NCI-H1092 treated with DMSO at 0.1 percent for 48 hours (cell line): ENCODE data around the gene STON1.
"Not testable (repeated sequence)": the region's sequence is repeated elsewhere in the genome, so short reads cannot be mapped to it uniquely, and the experiment has no call there.

Experiments used
- DNase-seq: peaks from one replicate; lab custom pipeline; 2025; lab: John Stamatoyannopoulos, UW

The STON1 gene

GRCh38 chr2:48527226-48527885 is 2.6 kb upstream of the STON1 start:
- DNase-seq = no peak

- no peak for DNase-seq
Observed at GRCh38 chr2:48528431-48528830, 1.5 kb upstream of the STON1 start.

- peak; percentile 12 for DNase-seq
Observed at GRCh38 chr2:48529194-48529593, 760 bp upstream of the STON1 start.

- DNase-seq = no peak
Observed at GRCh38 chr2:48529676-48530032, 300 bp upstream of the STON1 start.

GRCh38 chr2:48531141-48531648 is 1.2 kb downstream of the STON1 start:
- DNase-seq = no peak

GRCh38 chr2:48532174-48532573 is 2.2 kb downstream of the STON1 start:
- no peak for DNase-seq

GRCh38 chr2:48532824-48533223 is 2.9 kb downstream of the STON1 start:
- no peak for DNase-seq

- no peak for DNase-seq
Observed at GRCh38 chr2:48534781-48535180, 4.8 kb downstream of the STON1 start.

- no peak for DNase-seq
Observed at GRCh38 chr2:48540237-48540935, 10.4 kb downstream of the STON1 start.

GRCh38 chr2:48541666-48542389 is 11.9 kb downstream of the STON1 start:
- no peak for DNase-seq

GRCh38 chr2:48543895-48544294 is 13.9 kb downstream of the STON1 start:
- DNase-seq = no peak

GRCh38 chr2:48545244-48545643 is 15.3 kb downstream of the STON1 start:
- DNase-seq = no peak

GRCh38 chr2:48548840-48549239 is 18.9 kb downstream of the STON1 start:
- no peak for DNase-seq

GRCh38 chr2:48549972-48550371 is 20.0 kb downstream of the STON1 start:
- DNase-seq = no peak

GRCh38 chr2:48551548-48551947 is 21.6 kb downstream of the STON1 start:
- no peak for DNase-seq

GRCh38 chr2:48555071-48555470 is 25.1 kb downstream of the STON1 start:
- not testable (repeated sequence) for DNase-seq

- no peak for DNase-seq
Observed at GRCh38 chr2:48558456-48558855, 28.5 kb downstream of the STON1 start.

- DNase-seq = no peak
Observed at GRCh38 chr2:48560546-48561209, 30.7 kb downstream of the STON1 start.

GRCh38 chr2:48562281-48562680 is 32.3 kb downstream of the STON1 start:
- DNase-seq = no peak

GRCh38 chr2:48566592-48567310 is 36.8 kb downstream of the STON1 start:
- DNase-seq = no peak

GRCh38 chr2:48567671-48568070 is 37.7 kb downstream of the STON1 start:
- no peak for DNase-seq

GRCh38 chr2:48568547-48568946 is 38.6 kb downstream of the STON1 start:
- DNase-seq = no peak
